Fibroblast of mammary gland (primary cell): ENCODE measurements around the gene ATG16L2.

Experiments used
- DNase-seq: peaks from one replicate; pipeline ENCODE4 v3.0.0-alpha.2; 2010; ENCODE audit warnings: low read depth
- H3K4me3 ChIP-seq: 2 replicates; pipeline ENCODE4 v1.5.1; 2011; ENCODE audit warnings: low read depth, mild to moderate bottlenecking, low read length, moderate library complexity; ENCODE audit not compliant: control insufficient read depth
- TF ChIP-seq, protein P1 (sequence below): conservative IDR thresholded peaks from 2 replicates; pipeline ENCODE4 v1.5.1; 2011; ENCODE audit warnings: low read depth, low read length, inconsistent platforms; ENCODE audit not compliant: control insufficient read depth, insufficient read depth

Gene ATG16L2

DNA sequence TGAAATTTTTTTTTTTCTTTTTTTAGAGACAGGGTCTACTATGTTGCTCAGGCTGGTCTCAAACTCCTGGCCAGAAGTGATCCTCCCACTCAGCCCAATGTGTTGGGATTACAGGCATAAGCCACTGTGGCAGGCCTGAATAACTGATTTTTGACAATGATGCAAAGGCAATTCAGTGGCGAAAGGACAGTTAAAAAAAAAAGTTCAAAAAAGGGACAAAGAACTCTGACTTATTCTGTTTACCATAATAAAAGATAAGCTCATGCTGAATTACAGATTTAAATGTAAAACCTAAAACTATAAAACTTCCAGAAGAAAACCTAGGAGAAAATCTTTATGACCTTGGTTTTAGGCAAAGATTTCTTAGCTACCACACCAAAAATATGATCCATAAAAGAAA lies 48.9 kb downstream of the ATG16L2 start:
- TF ChIP-seq, protein P1, sequence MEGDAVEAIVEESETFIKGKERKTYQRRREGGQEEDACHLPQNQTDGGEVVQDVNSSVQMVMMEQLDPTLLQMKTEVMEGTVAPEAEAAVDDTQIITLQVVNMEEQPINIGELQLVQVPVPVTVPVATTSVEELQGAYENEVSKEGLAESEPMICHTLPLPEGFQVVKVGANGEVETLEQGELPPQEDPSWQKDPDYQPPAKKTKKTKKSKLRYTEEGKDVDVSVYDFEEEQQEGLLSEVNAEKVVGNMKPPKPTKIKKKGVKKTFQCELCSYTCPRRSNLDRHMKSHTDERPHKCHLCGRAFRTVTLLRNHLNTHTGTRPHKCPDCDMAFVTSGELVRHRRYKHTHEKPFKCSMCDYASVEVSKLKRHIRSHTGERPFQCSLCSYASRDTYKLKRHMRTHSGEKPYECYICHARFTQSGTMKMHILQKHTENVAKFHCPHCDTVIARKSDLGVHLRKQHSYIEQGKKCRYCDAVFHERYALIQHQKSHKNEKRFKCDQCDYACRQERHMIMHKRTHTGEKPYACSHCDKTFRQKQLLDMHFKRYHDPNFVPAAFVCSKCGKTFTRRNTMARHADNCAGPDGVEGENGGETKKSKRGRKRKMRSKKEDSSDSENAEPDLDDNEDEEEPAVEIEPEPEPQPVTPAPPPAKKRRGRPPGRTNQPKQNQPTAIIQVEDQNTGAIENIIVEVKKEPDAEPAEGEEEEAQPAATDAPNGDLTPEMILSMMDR, result no peak
- H3K4me3 ChIP-seq, result no peak overlapping the region
- DNase-seq, result no peak

DNA sequence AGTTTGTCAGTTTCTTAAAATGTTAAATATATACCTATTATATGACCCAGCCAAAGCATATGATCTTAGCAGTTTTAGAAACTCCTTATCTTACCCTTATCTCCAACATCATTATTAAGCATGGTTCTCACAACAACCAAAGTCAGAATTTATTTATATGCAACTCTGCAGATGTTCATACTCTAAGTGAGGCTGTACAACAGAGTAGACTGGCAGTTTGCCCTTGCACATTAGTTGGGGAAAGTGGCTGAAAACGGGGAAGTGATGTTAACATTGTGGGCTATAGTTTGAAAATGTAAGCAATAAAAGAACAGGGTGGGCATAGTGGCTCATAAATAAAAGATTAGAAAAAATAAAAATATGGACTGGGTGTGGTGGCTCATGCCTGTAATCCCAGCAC lies 49.7 kb downstream of the ATG16L2 start:
- TF ChIP-seq, protein P1, result no peak
- H3K4me3 ChIP-seq, result no peak overlapping the region
- DNase-seq, result no peak

DNA sequence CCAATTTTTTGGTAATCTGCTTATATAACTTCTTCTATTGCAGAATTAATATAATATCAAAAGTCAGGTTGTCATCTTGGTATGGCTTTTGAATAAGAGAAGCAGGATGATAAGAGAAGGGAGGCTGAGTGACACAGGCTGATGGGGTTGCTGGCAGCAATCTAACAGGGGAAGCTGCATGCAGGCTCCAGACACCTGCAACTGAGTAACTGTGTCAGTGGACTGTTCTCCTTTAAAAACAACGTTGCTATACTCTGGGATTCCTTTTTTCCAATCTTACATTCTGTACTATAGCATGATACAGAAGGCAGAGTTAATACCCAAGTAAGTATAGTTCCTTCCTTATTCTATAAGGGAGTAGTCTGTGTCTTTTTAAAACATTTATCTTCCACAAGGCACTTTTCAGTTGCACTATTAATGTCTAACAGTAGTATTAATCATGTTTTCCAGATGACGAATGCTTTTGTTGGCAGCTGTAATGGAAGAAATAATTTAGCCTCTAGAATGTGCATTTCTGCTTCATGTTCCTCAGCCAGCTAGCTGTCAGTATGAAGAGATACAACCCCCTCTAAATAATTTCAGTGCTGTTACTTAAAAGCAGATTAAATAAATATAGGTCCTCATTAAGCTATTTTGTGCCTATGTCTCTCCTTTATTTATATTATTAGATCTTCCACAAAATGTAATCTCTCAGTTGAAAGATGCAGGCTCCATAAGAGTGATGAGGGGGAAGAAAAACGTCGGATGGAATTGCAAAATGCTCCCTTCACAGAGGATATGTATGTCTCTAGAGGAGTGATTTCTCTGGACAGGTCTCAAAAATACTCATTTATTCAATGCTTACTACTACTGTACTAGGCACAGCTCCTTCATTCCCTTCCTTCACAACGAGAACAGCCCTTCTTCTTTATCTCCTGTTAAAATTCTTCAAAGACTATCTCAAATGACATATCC lies 50.8 kb downstream of the ATG16L2 start:
- no peak overlapping the region for H3K4me3 ChIP-seq
- DNase-seq, result peak; percentile 74
- TF ChIP-seq, protein P1, result no peak

DNA sequence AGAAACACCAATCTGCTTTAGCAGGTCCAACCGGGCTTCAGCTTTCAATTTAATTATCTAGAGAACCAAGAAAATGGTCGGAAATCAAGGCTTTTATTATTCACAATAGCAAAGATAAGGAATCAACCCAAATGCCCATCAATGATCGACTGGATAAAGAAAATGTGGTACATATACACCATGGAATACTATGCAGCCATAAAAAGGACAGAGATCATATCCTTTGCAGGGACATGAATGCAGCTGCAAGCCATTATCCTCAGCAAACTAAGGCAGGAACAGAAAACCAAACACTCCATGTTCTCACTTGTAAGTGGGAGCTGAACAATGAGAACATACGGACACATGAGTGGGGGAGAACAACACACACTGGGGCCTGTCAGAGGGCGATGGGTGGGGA lies 53.8 kb downstream of the ATG16L2 start:
- DNase-seq, result no peak
- TF ChIP-seq, protein P1, result no peak
- H3K4me3 ChIP-seq, result no peak overlapping the region

DNA sequence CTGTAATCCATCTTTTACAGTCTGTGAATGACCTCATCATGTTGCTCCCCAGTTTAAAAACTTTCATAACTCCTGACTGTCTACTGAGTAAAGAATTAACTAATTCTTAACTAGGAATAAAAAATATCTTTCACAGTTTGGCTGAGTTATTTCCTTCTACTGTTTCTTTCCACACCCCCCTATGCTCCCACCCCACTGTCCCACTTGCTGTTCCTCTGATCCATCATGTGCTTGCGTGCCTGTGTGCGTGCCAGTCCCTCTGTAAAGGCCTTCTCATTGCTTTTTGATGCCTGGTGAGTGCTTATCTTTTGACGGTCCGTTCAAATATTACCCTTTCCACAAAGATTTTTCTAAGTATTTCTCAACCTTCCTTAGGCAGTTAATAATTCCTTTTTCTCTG lies 55.6 kb downstream of the ATG16L2 start:
- TF ChIP-seq, protein P1, result no peak
- no peak overlapping the region for H3K4me3 ChIP-seq
- no peak for DNase-seq

DNA sequence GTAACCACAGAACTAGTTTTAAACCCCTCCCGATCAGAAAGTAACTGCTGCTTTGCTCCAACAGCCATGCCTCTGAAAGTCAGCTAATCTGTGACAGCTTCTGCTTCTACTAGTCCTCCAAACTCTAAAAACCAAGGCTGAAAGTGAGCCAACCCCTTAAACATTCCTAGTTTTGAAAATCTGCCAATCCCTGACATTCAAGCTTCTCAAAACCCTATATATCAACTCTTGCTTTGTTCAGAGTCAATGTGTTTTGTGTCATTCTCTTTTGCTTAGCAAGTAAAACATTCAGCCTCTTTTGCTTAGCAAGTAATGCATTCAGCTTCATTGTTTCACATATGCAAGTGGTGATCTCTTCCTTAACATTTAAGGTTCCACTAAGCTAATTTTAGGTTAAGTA lies 56.9 kb downstream of the ATG16L2 start:
- peak; percentile 6 for DNase-seq

More for the DNA sequence above, 56.9 kb downstream of the ATG16L2 start:
- TF ChIP-seq, protein P1, result no peak
- H3K4me3 ChIP-seq, result no peak overlapping the region
